ENCODE data around the gene FAM210B.

- TF ChIP-seq CREB1 (CRISPR knock-in tag; IDR thresholded peaks at IDR 0.05; ENCODE audit: low read depth) (no peak), CTCF (conservative IDR thresholded peaks at IDR 0.05; ENCODE audit: low read depth in 2 of 2) (no peak), JUNB (IDR thresholded peaks at IDR 0.05; ENCODE audit: unreplicated experiment) (no peak), EZH2phosphoT487 (IDR thresholded peaks at IDR 0.05; ENCODE audit: unreplicated experiment) (no peak), EZH2 (IDR thresholded peaks at IDR 0.05; ENCODE audit: low read depth, unreplicated experiment) (no peak)
Measured at GRCh38 chr20:56392881-56393482, 34.2 kb downstream of the FAM210B start.
